HepG2 (cell line): ENCODE measurements around the gene PRSS8. TPM values are rescaled to one million over a fixed set of nuclear protein-coding genes. Genes with fewer than 3 reads are reported as not detected.
A peak's percentile ranks its signal among the peaks of the same experiment; 100 is the strongest.

Experiments used
- ATF7 ChIP-seq, 2 experiments: fragments of 450-650 bp in 1 of 2; sonication (generic) in 1 of 2; formaldehyde crosslinking in 1 of 2; IDR thresholded peaks; 2 replicates each; pipeline versions ENCODE4 v1.4.0 to v1.6.1; 2016 to 2020; ENCODE audit warnings: antibody characterized with exemption in 1 of 2, mild to moderate bottlenecking in 1 of 2, missing genetic modification reagents in 1 of 2
- E2F5 ChIP-seq: sonication (generic); formaldehyde crosslinking; conservative IDR thresholded peaks from 2 replicates; pipeline ENCODE4 v1.4.0; 2020; ENCODE audit warnings: missing genetic modification reagents
- HNF1B ChIP-seq: sonication (generic); formaldehyde crosslinking; IDR thresholded peaks from 2 replicates; pipeline ENCODE4 v1.5.1; 2020; ENCODE audit warnings: mild to moderate bottlenecking, moderate library complexity, missing genetic modification reagents
- KDM1A ChIP-seq: IDR thresholded peaks from 2 replicates; pipeline ENCODE4 v1.6.1; 2016; ENCODE audit warnings: missing compliant biosample characterization
- MEF2D ChIP-seq: sonication (generic); formaldehyde crosslinking; IDR thresholded peaks from 2 replicates; pipeline ENCODE4 v1.5.1; 2020; ENCODE audit warnings: mild to moderate bottlenecking, missing genetic modification reagents
- MEIS2 ChIP-seq: sonication (generic); formaldehyde crosslinking; IDR thresholded peaks from 2 replicates; pipeline ENCODE4 v1.9.0; 2021; ENCODE audit warnings: mild to moderate bottlenecking, missing genetic modification reagents
- NFIB ChIP-seq: sonication (generic); formaldehyde crosslinking; IDR thresholded peaks from 2 replicates; pipeline ENCODE4 v1.9.0; 2021; ENCODE audit warnings: missing genetic modification reagents, mild to moderate bottlenecking, borderline replicate concordance
- POLR2AphosphoS5 ChIP-seq: IDR thresholded peaks from 2 replicates; pipeline ENCODE4 v1.6.1; 2012; ENCODE audit warnings: low read depth, low read length
- THAP7 ChIP-seq: sonication (generic); formaldehyde crosslinking; IDR thresholded peaks from 2 replicates; pipeline ENCODE4 v1.8.1; 2023; ENCODE audit warnings: mild to moderate bottlenecking, missing genetic modification reagents
- ZFP91 ChIP-seq: sonication (generic); formaldehyde crosslinking; IDR thresholded peaks from 2 replicates; pipeline ENCODE4 v1.9.0; 2022; ENCODE audit warnings: missing genetic modification reagents, mild to moderate bottlenecking, borderline replicate concordance
- ZFYVE20 ChIP-seq: sonication (generic); formaldehyde crosslinking; IDR thresholded peaks from 2 replicates; pipeline ENCODE4 v1.8.0; 2023; ENCODE audit warnings: low read depth, mild to moderate bottlenecking, moderate library complexity, missing genetic modification reagents, borderline replicate concordance
- ZNF234 ChIP-seq: sonication (generic); formaldehyde crosslinking; conservative IDR thresholded peaks from 2 replicates; pipeline ENCODE4 v1.5.1; 2020; ENCODE audit warnings: mild to moderate bottlenecking, missing genetic modification reagents
- ZNF317 ChIP-seq: sonication (generic); formaldehyde crosslinking; IDR thresholded peaks from 2 replicates; pipeline ENCODE4 v1.5.0; 2020; ENCODE audit warnings: mild to moderate bottlenecking, missing genetic modification reagents
- ZNF333 ChIP-seq: sonication (generic); formaldehyde crosslinking; IDR thresholded peaks from 2 replicates; pipeline ENCODE4 v1.4.0; 2020; ENCODE audit warnings: mild to moderate bottlenecking, missing genetic modification reagents, borderline replicate concordance
- ZNF382 ChIP-seq: sonication (generic); formaldehyde crosslinking; IDR thresholded peaks from 2 replicates; pipeline ENCODE4 v1.5.0; 2020; ENCODE audit warnings: missing genetic modification reagents, mild to moderate bottlenecking, borderline replicate concordance
- ZNF432 ChIP-seq: sonication (generic); formaldehyde crosslinking; IDR thresholded peaks from 2 replicates; pipeline ENCODE4 v1.5.0; 2020; ENCODE audit warnings: missing genetic modification reagents, mild to moderate bottlenecking, borderline replicate concordance
- ZNF460 ChIP-seq: sonication (generic); formaldehyde crosslinking; IDR thresholded peaks from 2 replicates; pipeline ENCODE4 v1.5.1; 2020; ENCODE audit warnings: missing genetic modification reagents, mild to moderate bottlenecking, borderline replicate concordance
- ZNF609 ChIP-seq: sonication (generic); formaldehyde crosslinking; IDR thresholded peaks from 2 replicates; pipeline ENCODE4 v1.4.0; 2020; ENCODE audit warnings: mild to moderate bottlenecking, missing genetic modification reagents, borderline replicate concordance
- ZNF660 ChIP-seq: sonication (generic); formaldehyde crosslinking; IDR thresholded peaks from 2 replicates; pipeline ENCODE4 v1.5.1; 2020; ENCODE audit warnings: mild to moderate bottlenecking, low read depth, missing genetic modification reagents, borderline replicate concordance
- ZNF792 ChIP-seq: IDR thresholded peaks from 2 replicates; pipeline ENCODE4 v1.6.1; 2016
- polyA plus RNA-seq, 8 experiments: library from polyadenylated mRNA; depleted of rRNA in 3 of 8; stranded (reverse) in 7 of 8; unstranded in 1 of 8; fragments of >200 nt; fragmentation: Illumina TruSeq in 4 of 8; extraction: Trizol in 4 of 8; gene quantifications; 2 replicates each; pipeline versions ENCODE4 v1.2.1 to v1.2.3, GENCODE V29; 2011 to 2016; ENCODE audit warnings: low read depth in 4 of 8, missing spikeins in 1 of 8, mixed read lengths in 1 of 8; ENCODE audit not compliant: insufficient read depth in 1 of 8
- total RNA-seq, 5 experiments: library from RNA; depleted of rRNA; stranded (reverse); fragments of >200 nt; fragmentation: Illumina TruSeq; extraction: Trizol; gene quantifications; 2 replicates each; pipeline ENCODE4 v1.2.3, GENCODE V29; 2016; ENCODE audit warnings: low read depth in 1 of 5

PRSS8 gene
- total and polyA plus RNA-seq, 2 of the 13 experiments (the other 11 are each of a cell fraction or from before 2014, with no cell fraction given): 2.6 to 7.2 TPM

- TF ChIP-seq ZNF382 (CRISPR knock-in tag) (no peak), ZNF609 (CRISPR knock-in tag) (no peak), POLR2AphosphoS5 (no peak), ATF7 (IDR thresholded peaks at IDR 0.05) (no peak), ATF7 (CRISPR knock-in tag; IDR thresholded peaks at IDR 0.05) (no peak), THAP7 (CRISPR knock-in tag) (peak; percentile 15), ZFP91 (CRISPR knock-in tag) (no peak), ZNF460 (CRISPR knock-in tag) (no peak), ZNF792 (CRISPR knock-in tag) (0 out of 2 replicates have a peak, but pooled peaks have one; percentile 20), ZNF432 (CRISPR knock-in tag) (no peak), KDM1A (CRISPR knock-in tag) (no peak), HNF1B (CRISPR knock-in tag) (no peak), ZNF234 (CRISPR knock-in tag) (no peak), ZNF317 (CRISPR knock-in tag) (no peak; the same call in 1 of the 2 replicates), ZNF660 (no peak), E2F5 (no peak), MEIS2 (CRISPR knock-in tag) (no peak), MEF2D (CRISPR knock-in tag) (no peak), ZFYVE20 (CRISPR knock-in tag) (no peak), ZNF333 (CRISPR knock-in tag) (no peak), NFIB (CRISPR knock-in tag) (no peak)
Measured at GRCh38 chr16:31141489-31142108, 6.1 kb upstream of the PRSS8 start (continued).
